Activated effector memory CD4-positive, alpha-beta T cell treated with Interleukin-2 at 50 U/mL for 16 hours (primary cell): ENCODE measurements around the gene TLE3.

Experiments used
- DNase-seq: peaks from one replicate; pipeline ENCODE4 v3.0.0-alpha.2; 2020

Gene TLE3

GRCh38 chr15:70082281-70082900 is 15.3 kb downstream of the TLE3 start:
- DNase-seq = no peak

GRCh38 chr15:70081612-70082011 is 16.1 kb downstream of the TLE3 start:
- DNase-seq = no peak

GRCh38 chr15:70080347-70080746 is 17.4 kb downstream of the TLE3 start:
- DNase-seq = no peak

GRCh38 chr15:70079888-70080287 is 17.8 kb downstream of the TLE3 start:
- DNase-seq = no peak

- DNase-seq = no peak
Measured at GRCh38 chr15:70078578-70079417, 18.9 kb downstream of the TLE3 start.

- no peak for DNase-seq
Measured at GRCh38 chr15:70077188-70078147, 20.2 kb downstream of the TLE3 start.

GRCh38 chr15:70074380-70074779 is 23.3 kb downstream of the TLE3 start:
- DNase-seq = no peak

- DNase-seq = no peak
Measured at GRCh38 chr15:70072479-70072878, 25.2 kb downstream of the TLE3 start.

GRCh38 chr15:70071799-70072198 is 25.9 kb downstream of the TLE3 start:
- no peak for DNase-seq

GRCh38 chr15:70069716-70070115 is 28.0 kb downstream of the TLE3 start:
- DNase-seq = no peak

GRCh38 chr15:70068783-70069565 is 28.7 kb downstream of the TLE3 start:
- no peak for DNase-seq

GRCh38 chr15:70067681-70068080 is 30.0 kb downstream of the TLE3 start:
- DNase-seq = no peak

GRCh38 chr15:70067011-70067410 is 30.7 kb downstream of the TLE3 start:
- DNase-seq = no peak

GRCh38 chr15:70066447-70066846 is 31.3 kb downstream of the TLE3 start:
- no peak for DNase-seq

- DNase-seq = no peak
Measured at GRCh38 chr15:70066004-70066403, 31.7 kb downstream of the TLE3 start.

- no peak for DNase-seq
Measured at GRCh38 chr15:70065006-70065722, 32.6 kb downstream of the TLE3 start.

GRCh38 chr15:70064441-70064840 is 33.3 kb downstream of the TLE3 start:
- no peak for DNase-seq

- DNase-seq = no peak
Measured at GRCh38 chr15:70063980-70064379, 33.7 kb downstream of the TLE3 start.

- no peak for DNase-seq
Measured at GRCh38 chr15:70063261-70063925, 34.3 kb downstream of the TLE3 start.

GRCh38 chr15:70062321-70062956 is 35.3 kb downstream of the TLE3 start:
- no peak for DNase-seq
